ENCODE results near the gene SAMD3. TPM values are rescaled to one million over a fixed set of nuclear protein-coding genes. Genes with fewer than 3 reads are reported as not detected.
A peak's percentile ranks its signal among the peaks of the same experiment; 100 is the strongest.
"Not testable (repeated sequence)": the region's sequence is repeated elsewhere in the genome, so short reads cannot be mapped to it uniquely, and the experiment has no call there.

SAMD3 gene
- total RNA-seq, result 10 to 100 TPM; 51.0 to 52.6 TPM

- peaks cover 25% of the 10 kb centered on the region for H3K36me3 Mint-ChIP-seq
- ATAC-seq (ENCODE audit: low read depth) (peak; percentile 48), DNase-seq (no peak)
- peak within 1 kb of the TSS; percentile 84 for H3K27ac Mint-ChIP-seq
- POLR2A ChIA-PET, result interaction anchor here (1.0 to 1.5 kb wide), 5 partner anchors 8 to 91 kb away, joined by 4 to 8 read pairs (median 5); no protein-coding TSS in a partner anchor
- peak within 1 kb of the TSS; percentile 71 for H3K4me3 Mint-ChIP-seq
- H3K27me3 Mint-ChIP-seq, result no peaks in the 10 kb centered on the region
- H3K4me1 Mint-ChIP-seq, result peaks cover 23% of the 10 kb centered on the region
- H3K9me3 Mint-ChIP-seq, result peaks cover 10% of the 10 kb centered on the region
These were observed at the start of gene SAMD3 for GRCh38 chr6:130222775-130223174. Gene SAMD3, minus strand, starts transcription at chr6:130222951. Its CDS starts 7,678 bp downstream, at chr6:130215273.

DNA sequence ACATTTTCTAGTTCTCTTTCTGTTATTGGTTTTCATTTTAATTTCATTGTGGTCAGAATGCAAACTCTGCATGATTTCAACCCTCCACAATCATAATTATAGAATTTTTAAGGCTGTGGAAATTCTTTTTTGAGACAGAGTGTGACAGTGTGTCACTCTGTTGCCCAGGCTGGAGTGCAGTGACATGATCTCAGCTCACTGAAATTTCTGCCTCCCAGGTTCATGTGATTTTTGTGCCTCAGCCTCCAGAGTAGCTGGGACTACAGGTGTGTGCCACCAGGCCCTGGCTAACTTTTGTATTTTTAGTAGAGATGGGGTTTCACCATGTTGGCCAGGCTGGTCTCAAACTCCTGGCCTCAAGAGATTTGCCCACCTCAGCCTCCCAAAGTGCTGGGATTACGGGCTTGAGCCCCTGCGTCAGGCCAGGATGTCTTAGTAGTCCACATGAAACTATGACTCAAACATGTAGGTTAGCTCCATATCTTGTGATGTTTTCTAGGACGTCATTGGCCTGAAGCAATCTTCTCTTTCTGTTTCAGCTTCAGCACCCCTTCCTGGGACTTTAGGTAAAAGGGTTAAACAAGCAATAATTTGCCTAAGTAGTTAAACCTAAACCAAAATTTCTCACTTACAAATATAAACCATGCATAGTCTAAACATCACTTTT, 47.4 kb upstream of the SAMD3 start:
- DNase-seq (no peak), ATAC-seq (ENCODE audit: low read depth) (no peak)
- Mint-ChIP-seq H3K4me1 (peaks cover 2% of the 10 kb centered on the region), H3K9me3 (peaks cover 22% of the 10 kb centered on the region), H3K27ac (no peak overlapping the region), H3K27me3 (no peaks in the 10 kb centered on the region), H3K4me3 (no peak overlapping the region), H3K36me3 (peaks cover 13% of the 10 kb centered on the region)
- POLR2A ChIA-PET, result no interaction called here

- Mint-ChIP-seq H3K36me3 (peaks cover 14% of the 10 kb centered on the region), H3K4me1 (peaks cover 10% of the 10 kb centered on the region), H3K9me3 (peaks cover 15% of the 10 kb centered on the region)
- H3K27ac Mint-ChIP-seq; POLR2A ChIA-PET; DNase-seq; ATAC-seq (ENCODE audit: low read depth); H3K27me3 Mint-ChIP-seq; H3K4me3 Mint-ChIP-seq: not testable (repeated sequence)
These were observed 42.8 kb upstream of the SAMD3 start for GRCh38 chr6:130265553-130265952.

- peaks cover 27% of the 10 kb centered on the region for H3K36me3 Mint-ChIP-seq
- no peaks in the 10 kb centered on the region for H3K27me3 Mint-ChIP-seq
- ATAC-seq (ENCODE audit: low read depth), result no peak
- POLR2A ChIA-PET, result interaction anchor here (0.7 kb wide), 1 partner anchor 41 kb away, joined by 4 read pairs; no protein-coding TSS in a partner anchor
- no peak overlapping the region for H3K4me3 Mint-ChIP-seq
- H3K9me3 Mint-ChIP-seq, result peaks cover 23% of the 10 kb centered on the region
- DNase-seq, result no peak
- peaks cover 21% of the 10 kb centered on the region for H3K4me1 Mint-ChIP-seq
- H3K27ac Mint-ChIP-seq, result no peak overlapping the region
These were observed 39.3 kb upstream of the SAMD3 start for GRCh38 chr6:130262008-130262407.

DNA sequence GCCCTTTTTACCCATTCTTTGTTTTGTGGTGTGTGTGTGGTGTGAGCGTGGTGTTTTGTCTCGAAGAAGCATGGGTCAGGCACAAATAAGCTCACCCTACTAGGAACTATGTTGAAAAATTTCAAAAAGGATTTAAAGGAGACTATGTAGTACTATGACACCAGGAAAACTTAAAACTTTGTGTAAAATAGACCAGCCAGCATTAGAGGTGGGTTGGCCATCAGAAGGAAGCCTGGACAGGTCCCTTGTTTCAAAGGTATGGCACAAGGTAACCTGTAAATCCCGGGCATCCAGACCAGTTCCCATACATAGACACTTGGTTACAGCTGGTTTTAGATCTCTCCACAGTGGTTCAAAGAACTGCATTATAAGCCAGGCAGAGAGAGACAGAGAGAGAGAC, 38.8 kb upstream of the SAMD3 start:
- H3K4me3 Mint-ChIP-seq, result peak overlapping the region; percentile 23
- peaks cover 23% of the 10 kb centered on the region for H3K9me3 Mint-ChIP-seq
- peaks cover 21% of the 10 kb centered on the region for H3K4me1 Mint-ChIP-seq
- POLR2A ChIA-PET; ATAC-seq (ENCODE audit: low read depth); DNase-seq; H3K27me3 Mint-ChIP-seq: not testable (repeated sequence)
- peak overlapping the region; percentile 32 for H3K27ac Mint-ChIP-seq
- peaks cover 27% of the 10 kb centered on the region for H3K36me3 Mint-ChIP-seq

DNA sequence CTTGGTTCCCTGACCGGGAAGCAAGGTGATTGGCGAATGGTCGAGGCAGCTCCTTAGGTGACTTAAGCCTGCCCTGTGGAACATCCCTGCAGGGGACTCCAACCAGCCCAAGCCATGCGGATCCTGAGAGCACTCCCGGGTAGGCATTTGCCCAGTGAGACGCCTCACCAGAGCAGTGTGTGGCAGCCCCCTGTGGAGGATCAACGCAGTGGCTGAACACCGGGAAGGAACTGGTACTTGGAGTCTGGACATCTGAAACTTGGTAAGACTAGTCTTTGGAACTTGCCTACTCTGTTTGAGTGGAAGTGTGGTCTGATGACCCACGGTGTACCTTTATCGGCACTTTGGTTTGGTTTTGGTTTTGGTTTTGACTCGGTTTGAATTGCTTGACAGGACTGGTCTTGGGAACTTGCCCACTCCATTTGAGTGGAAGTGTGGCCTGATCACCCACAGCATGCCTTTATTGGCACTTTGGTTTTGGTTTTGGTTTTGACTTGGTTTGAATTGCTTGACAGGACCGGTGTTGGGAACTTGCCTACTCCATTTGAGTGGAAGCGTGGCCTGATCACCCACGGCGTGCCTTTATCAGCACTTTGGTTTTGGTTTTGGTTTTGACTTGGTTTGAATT, 38.0 kb upstream of the SAMD3 start:
- H3K27ac Mint-ChIP-seq, result peak overlapping the region; percentile 81
- peaks cover 23% of the 10 kb centered on the region for H3K4me1 Mint-ChIP-seq
- ATAC-seq (ENCODE audit: low read depth); H3K27me3 Mint-ChIP-seq; POLR2A ChIA-PET: not testable (repeated sequence)
- peaks cover 34% of the 10 kb centered on the region for H3K36me3 Mint-ChIP-seq
- peaks cover 25% of the 10 kb centered on the region for H3K9me3 Mint-ChIP-seq
- H3K4me3 Mint-ChIP-seq, result peak overlapping the region; percentile 51
- peak; percentile 31 for DNase-seq

- not testable (repeated sequence) for DNase-seq
- H3K9me3 Mint-ChIP-seq, result peaks cover 27% of the 10 kb centered on the region
These were observed 37.3 kb upstream of the SAMD3 start for GRCh38 chr6:130260050-130260462.

DNA sequence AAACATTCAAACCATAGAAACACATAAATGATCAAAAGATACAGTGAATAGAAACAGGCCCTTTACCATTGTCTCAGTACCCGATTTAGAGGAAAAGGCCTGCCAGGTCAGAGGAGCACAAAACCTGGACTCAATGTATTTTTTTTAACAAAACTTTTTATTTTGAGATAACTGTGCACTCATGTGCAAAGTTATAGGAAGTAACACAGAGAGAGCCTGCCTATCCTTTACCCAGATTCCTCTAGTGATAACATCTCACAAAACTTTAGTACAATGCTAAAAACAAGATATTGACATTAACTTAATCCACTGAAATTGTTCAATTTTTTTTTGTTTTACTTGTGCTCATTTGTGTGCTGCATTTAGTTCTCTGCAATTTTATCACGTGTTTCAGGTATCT, 36.8 kb upstream of the SAMD3 start:
- H3K27me3 Mint-ChIP-seq, result no peaks in the 10 kb centered on the region
- H3K27ac Mint-ChIP-seq, result peak overlapping the region; percentile 81
- H3K4me1 Mint-ChIP-seq, result peaks cover 27% of the 10 kb centered on the region
- peaks cover 29% of the 10 kb centered on the region for H3K9me3 Mint-ChIP-seq
- POLR2A ChIA-PET, result no interaction called here
- peaks cover 38% of the 10 kb centered on the region for H3K36me3 Mint-ChIP-seq
- ATAC-seq (ENCODE audit: low read depth) (no peak), DNase-seq (no peak)
- H3K4me3 Mint-ChIP-seq, result peak overlapping the region; percentile 64

More at GRCh38 chr6:130260050-130260462, 37.3 kb upstream of the SAMD3 start:
- Mint-ChIP-seq H3K36me3 (peaks cover 35% of the 10 kb centered on the region), H3K4me1 (peaks cover 24% of the 10 kb centered on the region), H3K4me3 (peak overlapping the region; percentile 64), H3K27ac (peak overlapping the region; percentile 81)
- ATAC-seq (ENCODE audit: low read depth); POLR2A ChIA-PET; H3K27me3 Mint-ChIP-seq: not testable (repeated sequence)

- peaks cover 27% of the 10 kb centered on the region for H3K4me1 Mint-ChIP-seq
These were observed 36.4 kb upstream of the SAMD3 start for GRCh38 chr6:130259140-130259539.

DNA sequence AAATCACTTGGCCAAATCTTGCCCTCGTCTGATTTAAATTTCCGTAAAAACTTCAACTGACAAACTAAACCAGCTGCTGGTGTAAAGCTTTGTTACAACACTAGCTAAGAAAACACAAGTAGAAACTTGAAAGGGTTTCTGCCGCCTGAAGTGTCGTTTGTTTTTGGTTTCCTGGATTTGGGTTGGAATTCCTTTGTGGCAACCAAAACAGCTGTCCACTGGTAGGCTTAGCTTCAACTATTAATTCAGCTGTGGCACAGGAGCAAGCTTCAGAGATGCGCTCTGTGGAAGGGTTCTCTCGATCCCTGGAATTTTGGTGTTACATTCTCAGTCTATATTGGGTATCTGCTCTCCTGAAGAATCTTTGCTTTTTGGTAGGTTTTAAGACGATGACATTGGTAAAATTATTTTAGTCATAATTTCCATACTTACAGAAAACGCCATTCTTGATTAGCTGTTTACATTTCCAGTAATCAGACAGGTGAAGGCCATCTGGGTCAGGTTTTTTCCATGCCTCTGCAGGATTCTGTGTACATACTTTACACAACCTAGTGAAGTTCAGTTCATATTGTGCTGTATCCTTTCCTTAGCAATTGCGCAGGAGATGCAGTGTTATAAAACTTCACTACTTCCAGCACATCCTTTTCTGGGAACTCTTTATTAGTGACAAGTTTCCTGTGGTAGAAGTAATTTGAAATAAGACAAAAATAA, 29.9 kb upstream of the SAMD3 start:
- H3K36me3 Mint-ChIP-seq, result peaks cover 12% of the 10 kb centered on the region
- no peak for DNase-seq
- peaks cover 6% of the 10 kb centered on the region for H3K4me1 Mint-ChIP-seq
- POLR2A ChIA-PET, result no interaction called here
- H3K9me3 Mint-ChIP-seq, result peaks cover 8% of the 10 kb centered on the region
- H3K4me3 Mint-ChIP-seq, result no peak overlapping the region
- H3K27me3 Mint-ChIP-seq, result peaks cover 3% of the 10 kb centered on the region
- H3K27ac Mint-ChIP-seq, result no peak overlapping the region
- no peak for ATAC-seq (ENCODE audit: low read depth)

More at GRCh38 chr6:130259140-130259539, 36.4 kb upstream of the SAMD3 start:
- Mint-ChIP-seq H3K27ac (peak overlapping the region; percentile 28), H3K4me3 (no peak overlapping the region), H3K27me3 (no peaks in the 10 kb centered on the region), H3K9me3 (peaks cover 29% of the 10 kb centered on the region), H3K36me3 (peaks cover 38% of the 10 kb centered on the region)
- ATAC-seq (ENCODE audit: low read depth) (no peak), DNase-seq (no peak)
- POLR2A ChIA-PET, result no interaction called here

DNA sequence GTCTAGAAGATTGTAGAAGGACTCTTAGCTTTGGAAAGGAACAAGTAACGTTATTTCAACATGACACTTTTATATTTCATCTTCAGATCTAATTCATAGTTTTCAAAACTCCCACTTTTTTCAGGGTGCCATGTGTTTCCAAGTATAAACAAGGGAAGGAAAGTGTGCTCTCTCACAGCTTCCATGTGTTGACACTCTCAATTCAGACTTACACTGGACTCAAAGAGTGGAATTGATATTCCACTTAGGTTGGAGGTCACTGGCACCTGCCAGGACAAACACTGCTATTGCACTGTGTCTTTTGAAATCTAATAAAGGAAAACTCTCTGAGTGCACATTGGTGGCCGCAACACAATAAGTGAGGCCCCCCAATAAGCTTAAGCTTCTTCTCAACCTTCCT, 22.5 kb upstream of the SAMD3 start:
- Mint-ChIP-seq H3K27ac (no peak overlapping the region), H3K27me3 (peaks cover 3% of the 10 kb centered on the region), H3K4me3 (no peak overlapping the region), H3K4me1 (no peaks in the 10 kb centered on the region), H3K9me3 (no peaks in the 10 kb centered on the region), H3K36me3 (no peaks in the 10 kb centered on the region)
- ATAC-seq (ENCODE audit: low read depth) (no peak), DNase-seq (no peak)
- POLR2A ChIA-PET, result no interaction called here

GRCh38 chr6:130244728-130245127, 22.0 kb upstream of the SAMD3 start:
- H3K27me3 Mint-ChIP-seq, result peaks cover 3% of the 10 kb centered on the region
- no peak overlapping the region for H3K27ac Mint-ChIP-seq
- ATAC-seq (ENCODE audit: low read depth) (no peak), DNase-seq (no peak)
- H3K9me3 Mint-ChIP-seq, result no peaks in the 10 kb centered on the region
- H3K36me3 Mint-ChIP-seq, result no peaks in the 10 kb centered on the region
- H3K4me1 Mint-ChIP-seq, result no peaks in the 10 kb centered on the region
- no peak overlapping the region for H3K4me3 Mint-ChIP-seq
- POLR2A ChIA-PET, result no interaction called here

- DNase-seq, result no peak
- Mint-ChIP-seq H3K36me3 (peaks cover 2% of the 10 kb centered on the region), H3K4me3 (no peak overlapping the region), H3K27ac (no peak overlapping the region), H3K9me3 (no peaks in the 10 kb centered on the region), H3K27me3 (no peaks in the 10 kb centered on the region), H3K4me1 (no peaks in the 10 kb centered on the region)
- no peak for ATAC-seq (ENCODE audit: low read depth)
- POLR2A ChIA-PET, result no interaction called here
These were observed 17.5 kb upstream of the SAMD3 start for GRCh38 chr6:130240232-130240631.

Measured in activated naive CD8-positive, alpha-beta T cell treated with anti-CD3 and anti-CD28 coated beads, Interleukin-2, amount 10 ng/mL, durations not matched to agents 7 days and 5 days (primary cell).